GM10248 (cell line): ENCODE measurements around the gene MAPRE3.

Experiments
- CTCF ChIA-PET: fragments of 300-600 bp; sonication (Branson Sonifier 250); formaldehyde crosslinking; extraction: SDS; loops from one replicate; lab custom pipeline; 2021; ENCODE audit warnings: antibody characterized with exemption; lab: Yijun Ruan, JAX
- POLR2A ChIA-PET: fragments of 350-650 bp; sonication (Branson Sonifier 250); formaldehyde crosslinking; extraction: SDS; loops from one replicate; lab custom pipeline; 2020; ENCODE audit warnings: antibody characterized with exemption; lab: Yijun Ruan, JAX
- DNase-seq: peaks from one replicate; pipeline ENCODE4 v3.0.0; 2012; ENCODE audit errors: extremely low spot score
- CTCF ChIP-seq: IDR thresholded peaks from 2 replicates; pipeline ENCODE4 v1.5.1; 2012; ENCODE audit warnings: mild to moderate bottlenecking, low read depth; ENCODE audit errors: extremely low read depth, missing control alignments, control extremely low read depth

The MAPRE3 gene

DNA sequence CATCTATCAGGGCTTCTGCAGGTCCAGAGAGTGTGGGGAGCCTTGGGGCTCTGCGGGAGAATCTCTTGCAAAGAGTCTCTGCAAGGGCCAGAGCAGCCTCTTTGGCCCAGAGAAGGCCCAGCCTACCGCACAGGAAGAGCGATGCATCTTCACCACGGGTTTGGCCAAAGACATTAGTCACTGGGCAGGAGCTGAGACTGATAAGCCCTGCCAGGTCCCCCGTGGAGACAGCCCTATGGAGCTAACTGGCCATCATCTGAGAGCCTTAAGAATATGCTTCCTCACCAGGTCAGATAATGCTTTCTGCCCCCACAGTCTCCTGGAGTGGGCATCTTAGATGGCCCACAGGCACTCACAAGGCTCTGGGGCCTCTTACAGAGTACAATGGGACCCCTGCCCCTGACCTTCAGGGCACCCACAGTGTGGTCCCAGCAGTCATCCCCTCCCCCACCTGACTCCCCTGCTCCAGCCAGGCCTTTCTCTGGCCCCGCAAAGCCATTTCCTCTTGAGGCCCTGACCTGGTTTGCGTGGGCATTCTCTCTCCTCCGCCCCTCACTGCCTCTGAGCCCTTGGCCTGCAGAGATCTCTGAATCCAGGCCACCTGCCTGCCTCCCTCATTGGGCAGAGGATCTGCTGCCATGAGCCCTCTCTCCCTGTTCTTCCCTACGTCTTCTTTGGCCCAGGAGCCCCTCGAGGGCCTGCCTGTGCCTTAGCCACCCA lies 31.9 kb upstream of the MAPRE3 start:
- CTCF ChIA-PET, result interaction anchor here (2.9 to 6.9 kb wide), 2 partner anchors 92 to 94 kb away, joined by 16 to 103 read pairs; partner anchors contain the start of gene DPYSL5
- no peak for DNase-seq
- POLR2A ChIA-PET, result no interaction called here
- TF ChIP-seq CTCF, result no peak

DNA sequence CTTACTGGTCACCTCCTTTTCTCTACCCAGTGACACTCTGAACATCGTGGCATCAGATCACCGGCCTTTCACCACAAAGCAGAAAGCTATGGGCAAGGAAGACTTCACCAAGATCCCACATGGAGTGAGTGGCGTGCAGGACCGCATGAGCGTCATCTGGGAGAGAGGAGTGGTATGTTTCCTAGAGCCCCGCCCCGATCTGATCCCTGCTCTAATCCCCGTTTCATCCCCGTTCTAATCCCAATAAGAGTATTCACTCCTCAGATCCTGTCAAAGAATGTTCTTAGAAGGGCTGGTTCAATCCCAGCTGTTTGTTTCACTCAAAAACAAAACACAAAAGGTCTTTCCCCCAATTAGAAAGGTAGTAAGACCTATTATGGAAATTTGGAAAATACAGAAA lies 30.4 kb upstream of the MAPRE3 start:
- no peak for DNase-seq
- ChIA-PET POLR2A (no interaction called here), CTCF (interaction anchor here (1.3 to 6.9 kb wide), 4 partner anchors 14 to 95 kb away, joined by 3 to 103 read pairs (median 16); partner anchors contain the start of gene DPYSL5)
- no peak for TF ChIP-seq CTCF

DNA sequence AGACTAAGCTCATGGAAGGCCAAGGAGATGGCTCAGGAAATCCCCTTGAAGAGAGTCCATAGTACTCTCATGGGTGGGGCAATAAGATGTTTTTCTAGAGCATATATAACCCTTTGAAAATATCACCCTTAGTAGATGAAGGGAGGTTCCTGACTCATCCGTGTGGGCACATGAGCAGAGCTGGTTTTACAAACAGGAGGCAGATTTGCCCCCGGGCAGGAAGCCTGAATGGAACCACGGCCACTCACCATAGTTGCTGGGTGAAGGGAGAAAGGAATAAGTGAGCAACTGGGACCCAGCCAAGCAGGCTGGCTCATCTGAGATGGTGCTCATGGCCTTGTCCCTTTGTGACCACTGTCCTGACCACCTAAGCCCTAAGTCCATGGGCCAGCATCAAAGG lies 29.0 kb upstream of the MAPRE3 start:
- CTCF ChIA-PET, result interaction anchor here (1.6 to 6.9 kb wide), 12 partner anchors 9 to 96 kb away, joined by 3 to 103 read pairs (median 8); partner anchors contain the start of gene DPYSL5
- TF ChIP-seq CTCF, result no peak
- POLR2A ChIA-PET, result interaction anchor here (0.6 kb wide), 1 partner anchor 775 kb away, joined by 8 read pairs; no protein-coding TSS in a partner anchor
- DNase-seq, result no peak

GRCh38 chr2:26942543-26943295 lies 27.7 kb upstream of the MAPRE3 start:
- ChIA-PET POLR2A (no interaction called here), CTCF (interaction anchor here (0.6 to 6.9 kb wide), 26 partner anchors 9 to 335 kb away, joined by 3 to 103 read pairs (median 4); partner anchors contain the start of gene DPYSL5)
- peak; percentile 85 for DNase-seq
- TF ChIP-seq CTCF, result peak; percentile 71

GRCh38 chr2:26945991-26946750 lies 24.3 kb upstream of the MAPRE3 start:
- no peak for TF ChIP-seq CTCF
- POLR2A ChIA-PET, result no interaction called here
- CTCF ChIA-PET, result no interaction called here
- DNase-seq, result no peak
